ENCODE data around the gene PNLIPRP2. TPM values are rescaled to one million over a fixed set of nuclear protein-coding genes. Genes with fewer than 3 reads are reported as not detected.

The PNLIPRP2 gene
- total and polyA plus RNA-seq, 2 experiments from 2014 or later, result not detected

GRCh38 chr10:116691635-116692034 lies 70.9 kb downstream of the PNLIPRP2 start:
- Histone ChIP-seq H3K4me2 (ENCODE audit: unreplicated experiment) (no peak overlapping the region), H3F3A (ENCODE audit: insufficient read depth) (peaks cover 19% of the 10 kb centered on the region), H3K36me3 (ENCODE audit: low read depth) (no peaks in the 10 kb centered on the region), H3K9ac (no peak overlapping the region), H3K9me2 (ENCODE audit: insufficient read depth) (no peaks in the 10 kb centered on the region), H3K4me3 (no peak overlapping the region), H3K4me1 (ENCODE audit: insufficient read depth) (peaks cover 17% of the 10 kb centered on the region), H3K27ac (no peak overlapping the region), H3K79me2 (ENCODE audit: insufficient read depth) (no peaks in the 10 kb centered on the region), H4K20me1 (ENCODE audit: insufficient read depth) (no peaks in the 10 kb centered on the region), H3K9me3 (ENCODE audit: low read depth) (no peaks in the 10 kb centered on the region), H3K27me3 (replicated peaks; ENCODE audit: insufficient read depth) (no peaks in the 10 kb centered on the region), H2AFZ (no peak overlapping the region)
- in situ Hi-C loops (cut with MboI), result no loop called here
- WGBS, 2 experiments (ENCODE audit: low coverage in 1 of 2, low lambda C conversion rate in 2 of 2, missing lambda C conversion rate in 2 of 2), result 88 to 95% methylated on average over 6 of the region's 6 CpGs
- TF ChIP-seq EZH2phosphoT487 (IDR thresholded peaks at IDR 0.05; ENCODE audit: insufficient read depth, low read depth) (no peak), EZH2 (IDR thresholded peaks at IDR 0.05; ENCODE audit: insufficient read depth, poor library complexity, severe bottlenecking) (no peak)
- DNase-seq, result no peak

- H2AFZ ChIP-seq, result no peak overlapping the region
- no peaks in the 10 kb centered on the region for H3K79me2 ChIP-seq (ENCODE audit: insufficient read depth)
- WGBS, 2 experiments (ENCODE audit: low coverage in 1 of 2, low lambda C conversion rate in 2 of 2, missing lambda C conversion rate in 2 of 2), result 98 to 99% methylated on average over 8 of the region's 8 CpGs
- H3K27ac ChIP-seq, result no peak overlapping the region
- H3K9me3 ChIP-seq (ENCODE audit: low read depth), result no peaks in the 10 kb centered on the region
- TF ChIP-seq EZH2 (IDR thresholded peaks at IDR 0.05; ENCODE audit: insufficient read depth, poor library complexity, severe bottlenecking), result no peak
- TF ChIP-seq EZH2phosphoT487 (IDR thresholded peaks at IDR 0.05; ENCODE audit: insufficient read depth, low read depth), result no peak
- no peak overlapping the region for H3K9ac ChIP-seq
- in situ Hi-C loops (cut with MboI), result no loop called here
- H3K4me3 ChIP-seq, result no peak overlapping the region
- peaks cover 17% of the 10 kb centered on the region for H3K4me1 ChIP-seq (ENCODE audit: insufficient read depth)
- no peak overlapping the region for H3K4me2 ChIP-seq (ENCODE audit: unreplicated experiment)
- peaks cover 19% of the 10 kb centered on the region for H3F3A ChIP-seq (ENCODE audit: insufficient read depth)
- H3K36me3 ChIP-seq (ENCODE audit: low read depth), result no peaks in the 10 kb centered on the region
- DNase-seq, result no peak
- H4K20me1 ChIP-seq (ENCODE audit: insufficient read depth), result no peaks in the 10 kb centered on the region
- no peaks in the 10 kb centered on the region for H3K9me2 ChIP-seq (ENCODE audit: insufficient read depth)
- H3K27me3 ChIP-seq (replicated peaks; ENCODE audit: insufficient read depth), result no peaks in the 10 kb centered on the region
Observed at GRCh38 chr10:116692225-116692624, 71.5 kb downstream of the PNLIPRP2 start.

- no peaks in the 10 kb centered on the region for H3K79me2 ChIP-seq (ENCODE audit: insufficient read depth)
- TF ChIP-seq EZH2 (IDR thresholded peaks at IDR 0.05; ENCODE audit: insufficient read depth, poor library complexity, severe bottlenecking) (no peak), EZH2phosphoT487 (IDR thresholded peaks at IDR 0.05; ENCODE audit: insufficient read depth, low read depth) (no peak)
- no peaks in the 10 kb centered on the region for H3K27me3 ChIP-seq (replicated peaks; ENCODE audit: insufficient read depth)
- in situ Hi-C loops (cut with MboI), result no loop called here
- H3F3A ChIP-seq (ENCODE audit: insufficient read depth), result peaks cover 2% of the 10 kb centered on the region; the same call in 1 of the 2 replicates
- H3K4me2 ChIP-seq (ENCODE audit: unreplicated experiment), result no peak overlapping the region
- no peak overlapping the region for H2AFZ ChIP-seq
- H3K36me3 ChIP-seq (ENCODE audit: low read depth), result no peaks in the 10 kb centered on the region
- H3K4me1 ChIP-seq (ENCODE audit: insufficient read depth), result no peaks in the 10 kb centered on the region
- no peak for DNase-seq
- H4K20me1 ChIP-seq (ENCODE audit: insufficient read depth), result no peaks in the 10 kb centered on the region
- H3K27ac ChIP-seq, result no peak overlapping the region
- H3K4me3 ChIP-seq, result no peak overlapping the region
- H3K9ac ChIP-seq, result no peak overlapping the region
- no peaks in the 10 kb centered on the region for H3K9me2 ChIP-seq (ENCODE audit: insufficient read depth)
- WGBS, 2 experiments (ENCODE audit: low coverage in 1 of 2, low lambda C conversion rate in 2 of 2, missing lambda C conversion rate in 2 of 2), result 72 to 73% methylated on average over 14 of the region's 14 CpGs
- H3K9me3 ChIP-seq (ENCODE audit: low read depth), result no peaks in the 10 kb centered on the region
Observed at GRCh38 chr10:116694243-116694926, 73.6 kb downstream of the PNLIPRP2 start.

Other genes with a start within 250 kb of the PNLIPRP2 start
- gene PNLIPRP3, start 193.1 kb upstream of the PNLIPRP2 start, total RNA-seq (2014; rRNA removed; shearing (Covaris generic)), result not detected in 2 replicates
- not detected in 2 replicates for gene PNLIPRP3, start 193.1 kb upstream of the PNLIPRP2 start, polyA plus RNA-seq (2016; fragmentation: Nextera tagmentation; extraction: Ambion mirVana)
- gene PNLIP, start 75.0 kb upstream of the PNLIPRP2 start, total RNA-seq (2014; rRNA removed; shearing (Covaris generic)), result not detected in 2 replicates
- not detected in 2 replicates for gene PNLIP, start 75.0 kb upstream of the PNLIPRP2 start, polyA plus RNA-seq (2016; fragmentation: Nextera tagmentation; extraction: Ambion mirVana)
- not detected in 2 replicates for gene PNLIPRP1, start 30.0 kb upstream of the PNLIPRP2 start, total RNA-seq (2014; rRNA removed; shearing (Covaris generic))
- not detected in 2 replicates for gene PNLIPRP1, start 30.0 kb upstream of the PNLIPRP2 start, polyA plus RNA-seq (2016; fragmentation: Nextera tagmentation; extraction: Ambion mirVana)
- 4.8 and 4.9 TPM in 2 replicates for gene HSPA12A, start 121.6 kb downstream of the PNLIPRP2 start, total RNA-seq (2014; rRNA removed; shearing (Covaris generic))
- 5.4 and 5.6 TPM in 2 replicates for gene HSPA12A, start 121.6 kb downstream of the PNLIPRP2 start, polyA plus RNA-seq (2016; fragmentation: Nextera tagmentation; extraction: Ambion mirVana)
- gene ENO4, start 228.5 kb downstream of the PNLIPRP2 start, total RNA-seq (2014; rRNA removed; shearing (Covaris generic)), result 0.11 and 0.51 TPM in 2 replicates
- gene ENO4, start 228.5 kb downstream of the PNLIPRP2 start, polyA plus RNA-seq (2016; fragmentation: Nextera tagmentation; extraction: Ambion mirVana), result 0.35 and 0.89 TPM in 2 replicates

Data from GM23248 (cell line).